NOMO-1 treated with DMSO at 0.1 percent for 48 hours (cell line): Measurements from ENCODE around the gene ZBTB7C.

Source experiments
- DNase-seq: peaks from one replicate; lab custom pipeline; 2025; ENCODE audit not compliant: unreplicated experiment; lab: John Stamatoyannopoulos, UW

The ZBTB7C gene

GRCh38 chr18:48073211-48073930 is 335.8 kb downstream of the ZBTB7C start:
- no peak for DNase-seq

DNA sequence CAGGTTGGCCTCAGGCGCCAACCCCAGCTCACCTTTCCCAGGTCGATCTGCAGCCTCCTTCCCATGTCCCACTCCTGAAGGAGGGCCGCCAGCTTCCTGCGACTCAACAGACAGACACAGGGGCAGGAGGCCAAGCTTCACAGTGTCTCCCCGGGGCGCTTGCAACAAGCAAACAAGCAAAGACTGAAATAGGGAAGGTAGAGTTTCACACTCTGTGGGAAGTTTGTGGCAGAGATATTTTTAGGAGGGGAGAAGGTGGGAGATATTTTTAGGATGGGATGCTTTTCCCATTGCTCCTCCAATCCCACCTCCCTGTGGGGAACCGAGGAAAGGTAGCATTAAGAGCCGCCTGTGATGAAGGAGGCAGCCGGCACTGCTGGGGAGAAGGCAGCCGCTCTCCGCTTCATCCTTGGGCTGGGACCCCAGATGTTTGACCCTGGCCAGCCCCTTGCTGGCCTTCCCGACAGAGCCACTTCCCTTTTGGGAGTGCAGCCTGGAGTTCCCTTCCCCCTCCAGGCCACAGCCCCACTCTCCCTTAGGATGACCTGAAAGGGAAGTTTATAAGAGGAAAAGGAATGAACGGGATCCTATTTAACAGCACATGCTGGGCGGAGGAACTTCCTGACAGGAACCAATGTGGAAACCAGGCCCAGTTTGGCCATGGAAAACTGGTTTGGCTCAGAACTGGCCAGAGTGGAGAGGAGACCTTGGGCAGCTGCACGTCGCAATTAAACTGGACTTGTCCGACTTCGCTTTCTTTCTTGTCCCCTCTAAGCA is 336.6 kb downstream of the ZBTB7C start:
- no peak for DNase-seq

GRCh38 chr18:48068916-48069445 is 340.2 kb downstream of the ZBTB7C start:
- DNase-seq, result no peak

GRCh38 chr18:48066225-48066652 is 342.9 kb downstream of the ZBTB7C start:
- DNase-seq, result no peak

DNA sequence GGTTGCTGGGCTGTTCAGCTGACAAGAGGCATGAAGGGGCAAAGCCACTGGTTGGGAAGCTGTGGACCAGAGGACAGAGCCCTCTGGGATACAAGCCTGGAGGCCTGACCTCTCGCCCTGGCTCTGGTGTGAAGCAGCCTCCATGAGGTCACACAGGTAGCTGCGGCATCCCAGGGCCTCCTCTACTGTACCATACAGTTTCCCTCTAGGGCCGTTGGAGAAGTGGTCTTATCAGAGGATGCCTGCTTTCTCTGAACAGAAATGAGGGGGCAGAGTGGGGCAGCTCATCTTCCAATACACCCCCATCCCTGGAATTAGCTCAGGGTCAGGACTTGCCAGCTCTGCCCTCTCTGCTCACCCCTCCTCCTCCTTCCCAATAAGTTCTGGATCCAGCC is 343.6 kb downstream of the ZBTB7C start:
- peak; percentile 53 for DNase-seq

GRCh38 chr18:48064978-48065600 is 344.1 kb downstream of the ZBTB7C start:
- DNase-seq, result no peak

- no peak for DNase-seq
These were observed 347.2 kb downstream of the ZBTB7C start for GRCh38 chr18:48061781-48062570.

DNA sequence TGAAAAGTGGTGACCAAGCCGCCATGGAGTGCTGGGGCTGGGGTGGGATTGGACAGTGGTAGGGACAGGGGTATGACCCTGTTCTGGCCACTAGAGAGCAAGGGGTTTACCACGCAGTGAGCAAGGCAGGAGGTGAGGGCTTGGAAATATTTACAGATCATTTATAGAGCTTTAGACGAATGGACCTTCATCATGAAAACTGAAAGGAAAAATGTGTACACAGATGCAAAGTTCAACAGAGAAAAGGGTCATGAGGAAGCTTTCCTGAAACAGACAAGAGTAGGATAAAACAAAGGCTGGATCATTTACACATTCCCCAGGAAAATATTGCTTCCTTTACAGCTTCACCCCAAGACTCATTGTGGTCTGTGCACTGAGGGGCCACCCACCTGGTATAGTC is 348.2 kb downstream of the ZBTB7C start:
- DNase-seq, result no peak

DNA sequence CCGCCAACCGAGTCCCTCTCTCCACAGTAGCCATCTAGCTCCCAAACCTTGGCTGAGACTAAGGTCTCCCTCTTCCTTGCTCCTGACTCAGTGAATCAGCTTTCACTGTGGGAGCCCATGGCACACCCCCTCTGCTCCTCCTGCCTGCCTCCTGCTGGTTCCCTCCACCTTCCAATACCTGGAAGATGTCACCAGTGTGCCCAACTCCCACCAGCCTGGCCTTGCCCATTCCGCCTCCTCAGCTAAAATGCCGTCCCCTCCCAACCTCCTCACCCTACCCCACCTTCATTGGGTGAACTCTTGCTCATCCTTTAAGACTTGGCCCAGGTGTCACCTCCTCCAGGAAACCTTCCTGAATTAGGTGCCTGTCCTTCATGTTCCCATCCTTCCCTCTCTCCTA is 348.8 kb downstream of the ZBTB7C start:
- no peak for DNase-seq

DNA sequence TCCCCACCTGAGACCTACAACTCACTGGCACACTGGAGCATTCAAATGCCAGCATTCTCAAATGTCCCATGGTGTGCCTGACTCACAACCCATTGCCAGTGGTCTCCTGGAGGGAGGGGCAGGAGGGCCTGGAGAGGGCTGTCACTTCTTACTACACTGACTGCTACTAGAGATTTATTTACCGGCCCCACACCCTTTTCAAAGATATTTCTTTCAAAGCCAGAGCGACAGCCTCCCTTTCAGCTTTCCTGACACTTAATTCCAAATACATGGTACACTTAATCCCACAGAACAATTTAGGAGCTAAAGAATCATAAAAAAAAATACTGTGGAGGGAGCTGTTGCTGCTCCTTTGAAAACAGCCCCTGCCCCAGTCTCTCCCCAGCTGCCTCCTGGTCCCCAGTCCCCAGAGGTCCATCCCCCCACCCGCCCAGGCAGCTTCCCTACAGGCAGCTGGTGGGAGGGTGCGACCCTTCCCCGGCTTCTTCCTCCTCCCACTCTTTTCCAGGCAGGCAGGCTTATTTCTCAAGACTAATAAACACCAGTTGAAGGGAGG is 349.6 kb downstream of the ZBTB7C start:
- no peak for DNase-seq

- DNase-seq, result no peak
These were observed 350.7 kb downstream of the ZBTB7C start for GRCh38 chr18:48058486-48058885.

GRCh38 chr18:48057018-48057417 is 352.2 kb downstream of the ZBTB7C start:
- no peak for DNase-seq

DNA sequence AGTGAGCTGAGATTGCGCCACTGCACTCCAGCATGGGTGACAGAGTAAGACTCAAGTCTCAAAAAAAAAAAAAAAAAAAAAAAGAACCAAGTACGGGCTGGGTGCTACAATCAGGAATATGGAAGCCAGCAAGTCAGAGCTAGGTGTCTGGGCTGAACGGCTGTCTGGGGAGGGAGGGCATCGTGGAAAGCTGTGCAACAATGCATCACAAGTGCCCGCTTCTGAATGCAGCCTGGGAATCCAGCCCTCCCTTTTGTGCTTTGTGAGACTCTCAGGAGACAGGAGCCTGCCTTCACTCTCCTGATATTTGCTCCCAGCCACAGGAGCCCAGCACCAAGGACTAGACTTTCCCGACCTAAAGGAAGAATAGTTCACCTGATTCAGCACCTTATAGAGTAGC is 353.8 kb downstream of the ZBTB7C start:
- DNase-seq, result no peak

- no peak for DNase-seq
These were observed 355.0 kb downstream of the ZBTB7C start for GRCh38 chr18:48053881-48054816.

DNA sequence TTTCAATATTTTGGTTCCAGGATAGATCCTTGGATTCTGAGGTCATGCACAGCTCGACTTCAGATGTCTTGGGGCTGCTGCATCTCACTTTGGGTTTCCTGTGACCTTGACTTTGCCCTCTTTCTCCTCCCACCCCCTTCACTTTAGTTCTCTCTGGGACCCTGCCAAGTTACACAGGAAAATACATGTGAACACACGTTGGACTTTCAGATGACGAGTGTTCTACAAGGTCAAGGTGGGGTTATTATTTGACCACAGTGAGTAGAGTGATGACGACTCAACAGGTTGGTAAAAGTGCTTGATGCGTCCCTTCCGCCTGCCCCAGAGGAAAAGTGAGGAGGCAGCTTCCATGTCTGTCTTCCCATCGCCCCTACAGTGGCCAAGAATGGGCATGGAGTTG is 356.3 kb downstream of the ZBTB7C start:
- DNase-seq, result no peak

DNA sequence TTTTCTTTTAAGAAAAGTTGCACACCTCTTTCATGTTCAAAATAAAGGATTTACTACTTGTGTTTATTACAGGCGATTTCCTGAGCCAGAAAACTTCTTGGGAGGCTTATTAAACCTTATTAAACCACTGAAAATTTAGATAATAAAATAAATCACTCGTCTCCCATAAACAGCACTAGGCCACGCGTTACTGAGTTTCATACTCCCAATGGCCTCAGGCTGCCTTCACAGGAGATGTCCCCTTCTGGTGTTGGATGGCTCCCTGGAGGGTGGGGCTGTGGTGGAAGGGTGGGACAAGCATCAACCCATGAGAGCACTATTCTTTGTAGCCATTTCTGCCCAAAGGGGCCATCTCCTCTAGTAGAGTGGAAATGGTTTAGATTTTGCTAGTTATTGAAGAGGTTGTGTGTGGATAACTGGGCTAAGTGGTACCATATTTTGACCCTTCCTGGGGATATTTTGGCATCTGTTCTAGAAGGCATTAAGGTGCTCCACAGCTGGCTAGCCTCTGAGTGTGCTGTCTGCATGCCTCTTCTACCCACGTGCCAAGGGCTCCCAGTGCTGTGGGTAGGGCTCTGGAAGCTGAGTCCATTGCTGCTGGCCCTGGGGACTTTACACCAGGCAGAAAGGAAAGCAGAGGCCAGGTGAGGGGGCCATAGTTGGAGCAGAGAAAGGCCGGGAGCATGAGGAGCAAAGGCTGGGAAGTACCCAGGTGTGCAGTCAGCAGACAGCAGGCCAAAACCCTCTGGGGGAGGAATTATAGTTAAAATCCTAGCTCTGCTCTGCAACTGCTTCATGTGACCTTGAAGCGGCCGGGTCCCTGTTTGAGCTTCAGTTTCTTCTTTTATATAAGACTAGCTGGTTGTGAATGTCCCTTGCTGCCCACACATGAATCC is 357.0 kb downstream of the ZBTB7C start:
- DNase-seq, result no peak

DNA sequence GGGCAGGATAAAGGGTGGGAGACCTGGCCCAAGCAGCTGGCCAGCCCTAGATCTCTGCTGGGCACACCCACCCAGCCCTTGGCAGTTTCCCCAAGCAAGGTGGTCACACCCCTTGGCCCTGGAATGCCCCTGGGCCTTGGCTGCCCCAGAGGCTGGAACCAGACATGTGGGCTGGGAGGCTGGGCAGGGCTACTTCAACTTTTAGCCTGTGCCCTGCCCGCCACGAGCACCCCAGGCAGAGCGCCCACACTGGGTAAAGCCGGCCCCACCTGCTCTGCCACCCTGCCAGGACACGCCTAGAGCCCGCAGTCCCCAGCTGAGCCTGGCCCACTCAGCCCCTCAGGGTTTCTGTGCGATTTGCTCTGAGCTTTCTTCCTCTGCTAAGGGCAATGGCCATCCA is 359.0 kb downstream of the ZBTB7C start:
- DNase-seq, result no peak

DNA sequence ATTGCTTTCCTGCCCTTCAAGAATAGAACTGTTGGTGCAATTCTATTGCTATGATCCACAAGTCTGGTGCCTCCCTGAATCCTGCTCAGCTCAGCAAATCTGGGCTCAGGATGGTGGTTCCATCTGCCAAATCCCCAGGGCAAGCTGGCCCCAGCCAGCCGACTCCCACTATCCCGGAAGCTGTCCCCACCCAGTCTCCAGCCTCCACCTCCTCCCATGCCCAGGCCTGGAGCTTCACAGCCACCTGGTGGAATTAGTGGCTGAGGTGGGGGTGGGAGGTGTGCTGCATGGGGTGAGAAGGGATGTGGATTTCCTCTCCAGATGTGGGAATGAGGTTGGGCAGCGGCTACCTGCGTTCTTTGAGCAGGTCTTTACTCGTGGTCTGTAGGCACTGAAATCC is 359.4 kb downstream of the ZBTB7C start:
- no peak for DNase-seq

DNA sequence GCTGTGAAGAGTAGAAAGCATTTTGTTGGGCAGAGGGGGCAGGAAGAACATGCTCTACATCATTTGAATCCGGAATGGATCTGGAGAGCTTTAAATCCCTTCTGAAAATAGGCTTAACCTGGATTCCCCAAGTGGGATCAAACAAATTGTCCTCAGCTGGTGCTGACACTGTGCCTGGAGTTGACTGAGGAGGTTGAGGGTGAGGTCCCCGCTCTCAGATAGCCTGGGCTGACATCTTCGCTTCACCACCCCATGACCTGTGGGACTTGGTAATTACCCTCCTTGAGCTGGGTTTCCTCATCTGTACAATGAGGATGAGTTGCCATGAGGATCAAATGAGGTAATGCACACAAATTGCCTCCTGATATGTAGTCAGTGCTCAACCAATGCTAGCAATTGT is 360.9 kb downstream of the ZBTB7C start:
- DNase-seq, result no peak
